Renal cortex interstitium (tissue), 11 donors: ENCODE results near the gene ATP1B2. TPM values are rescaled to one million over a fixed set of nuclear protein-coding genes. Genes with fewer than 3 reads are reported as not detected.

Source experiments
- DNase-seq, 11 donors: peaks; one replicate each; pipeline ENCODE4 v3.0.0-alpha.2; 2013; ENCODE audit warnings: low read depth in 9 of 11, low spot score in 4 of 11; ENCODE audit errors: extremely low read depth in 1 of 11
- polyA plus RNA-seq, 3 donors: library from polyadenylated mRNA; unstranded; fragments of 120-200 nt; gene quantifications; one replicate each; pipeline ENCODE4 v1.2.1, GENCODE V29; 2013; ENCODE audit not compliant: insufficient read length in 3 of 3

Gene ATP1B2
- polyA plus RNA-seq, 3 donors = 20.7 to 22.9 (median 21.0) TPM

GRCh38 chr17:7667656-7668406, 17.1 kb downstream of the ATP1B2 start:
- DNase-seq = no peak

- DNase-seq = no peak
Observed at GRCh38 chr17:7668482-7668881, 17.8 kb downstream of the ATP1B2 start.

GRCh38 chr17:7673239-7673638, 22.5 kb downstream of the ATP1B2 start:
- no peak for DNase-seq

- DNase-seq = no peak
Observed at GRCh38 chr17:7674934-7675333, 24.2 kb downstream of the ATP1B2 start.

DNA sequence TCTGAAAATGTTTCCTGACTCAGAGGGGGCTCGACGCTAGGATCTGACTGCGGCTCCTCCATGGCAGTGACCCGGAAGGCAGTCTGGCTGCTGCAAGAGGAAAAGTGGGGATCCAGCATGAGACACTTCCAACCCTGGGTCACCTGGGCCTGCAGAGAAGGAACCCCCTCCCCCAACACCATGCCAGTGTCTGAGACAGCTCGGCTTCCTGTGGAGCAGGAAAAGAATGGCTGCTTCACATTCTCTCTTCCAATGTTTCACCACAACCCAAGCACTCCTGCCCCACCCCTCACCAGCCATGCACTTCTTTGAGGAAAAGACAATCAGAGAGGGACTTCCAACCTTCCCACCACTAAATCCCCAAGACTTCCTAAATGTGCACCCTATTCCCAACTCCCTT, 25.8 kb downstream of the ATP1B2 start:
- no peak for DNase-seq

GRCh38 chr17:7677388-7678067, 26.8 kb downstream of the ATP1B2 start:
- DNase-seq = no peak

- DNase-seq = no peak
Observed at GRCh38 chr17:7684851-7685532, 34.3 kb downstream of the ATP1B2 start.

GRCh38 chr17:7685533-7686221, 35.0 kb downstream of the ATP1B2 start:
- peak; percentile 91 to 97 (median 91) for DNase-seq

GRCh38 chr17:7686222-7687071, 35.7 kb downstream of the ATP1B2 start:
- DNase-seq = peak in 10 of 11 donors; percentile 61 to 96 (median 82)

- peak; percentile 76 to 94 (median 86) for DNase-seq
Observed at GRCh38 chr17:7687072-7687907, 36.6 kb downstream of the ATP1B2 start, which contains the start of gene TP53. TP53 (minus strand) TSS chr17:7687490; CDS start chr17:7676594, 10,896 bp downstream.

- DNase-seq = peak; percentile 93 to 99 (median 96)
Observed at GRCh38 chr17:7687908-7688807, 37.4 kb downstream of the ATP1B2 start, which contains the start of gene WRAP53. WRAP53 (plus strand) TSS chr17:7688477; CDS start chr17:7688649, 172 bp downstream.

GRCh38 chr17:7688808-7689316, 38.1 kb downstream of the ATP1B2 start:
- DNase-seq = no peak

DNA sequence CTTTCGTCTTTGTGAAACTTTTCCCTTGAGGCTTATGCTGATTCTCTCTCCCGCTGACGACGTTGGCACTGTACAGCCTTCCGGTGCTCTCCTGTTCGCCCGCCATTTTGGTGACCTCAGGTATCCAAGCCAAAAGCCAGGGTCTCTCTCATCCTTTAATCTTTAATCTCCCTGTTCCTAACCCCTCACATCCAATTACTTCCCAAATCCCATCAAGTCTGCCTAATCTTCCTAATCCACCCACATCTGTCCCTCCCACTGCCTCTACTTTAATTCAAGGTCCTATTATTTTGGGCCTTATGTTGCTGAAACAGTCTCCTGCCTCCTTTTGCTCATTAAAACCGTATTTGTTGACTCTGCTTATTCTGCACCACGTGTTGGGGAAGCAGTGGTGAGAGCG, 44.9 kb downstream of the ATP1B2 start:
- no peak for DNase-seq

GRCh38 chr17:7697828-7698588, 47.3 kb downstream of the ATP1B2 start:
- no peak for DNase-seq

GRCh38 chr17:7700510-7700909, 49.8 kb downstream of the ATP1B2 start:
- DNase-seq = no peak

- DNase-seq = no peak
Observed at GRCh38 chr17:7701681-7702080, 51.0 kb downstream of the ATP1B2 start.
